Measurements from ENCODE around the gene PLOD2. TPM values are rescaled to one million over a fixed set of nuclear protein-coding genes. Genes with fewer than 3 reads are reported as not detected.

PLOD2 gene
- total and polyA plus RNA-seq, 2 donors (not counting 1 experiment from before 2014, with no cell fraction given), result not detected

GRCh38 chr3:146199762-146200161 is 38.8 kb upstream of the PLOD2 start:
- CTCF ChIA-PET, result interaction anchor here (1.1 to 1.3 kb wide), 2 partner anchors 10 to 376 kb away, joined by 3 to 10 read pairs; no protein-coding TSS in a partner anchor
- no peaks in the 10 kb centered on the region for H3K4me1 ChIP-seq (ENCODE audit: control insufficient read depth in 2 of 2, insufficient read depth in 2 of 2, low read length in 2 of 2)
- no peaks in the 10 kb centered on the region for H4K20me1 ChIP-seq (ENCODE audit: control insufficient read depth, insufficient read depth, low read length, poor library complexity, severe bottlenecking)
- POLR2A ChIA-PET, result no interaction called here
- TF ChIP-seq EZH2 (IDR thresholded peaks at IDR 0.05; ENCODE audit: borderline replicate concordance, insufficient read depth, low read depth, low read length, poor library complexity, severe bottlenecking) (no peak), CTCF (IDR thresholded peaks at IDR 0.05) (no peak)
- Mint-ChIP-seq H3K27ac (no peak overlapping the region), H3K4me3 (no peak overlapping the region), H3K9me3 (ENCODE audit: insufficient read depth) (no peaks in the 10 kb centered on the region), H3K4me1 (no peaks in the 10 kb centered on the region), H3K27me3 (no peaks in the 10 kb centered on the region)
- ATAC-seq (ENCODE audit: low read depth), result no peak
- no peak overlapping the region for H3K9ac ChIP-seq (ENCODE audit: low read length)
- H3K27me3 ChIP-seq (replicated peaks in 1 of 4; ENCODE audit: control extremely low read depth in 1 of 4, control insufficient read depth in 3 of 4, insufficient read depth in 4 of 4, low read length in 3 of 4), result no peaks in the 10 kb centered on the region
- no peaks in the 10 kb centered on the region for H3K79me2 ChIP-seq (ENCODE audit: control insufficient read depth, insufficient read depth, low read length)
- no peak overlapping the region for H2AFZ ChIP-seq (ENCODE audit: insufficient read depth, low read depth, low read length, poor library complexity, severe bottlenecking)
- WGBS (ENCODE audit: insufficient coverage), result 80% methylated on average over 1 of the region's 5 CpGs
- H3K27ac ChIP-seq (ENCODE audit: low read length in 2 of 2), result no peak overlapping the region
- no peak overlapping the region for H3K4me2 ChIP-seq (replicated peaks; ENCODE audit: low read depth, low read length, poor library complexity, severe bottlenecking)
- intact Hi-C loops (cut with micrococcal nuclease), result no loop called here
- no peaks in the 10 kb centered on the region for H3K9me3 ChIP-seq (ENCODE audit: control extremely low read depth in 1 of 3, control insufficient read depth in 2 of 3, insufficient read depth in 1 of 3, low read length in 2 of 3)
- H3K4me3 ChIP-seq (ENCODE audit: control extremely low read depth in 1 of 5, extremely low read depth in 1 of 5, insufficient read depth in 1 of 5, low read depth in 2 of 5, low read length in 4 of 5), result no peak overlapping the region
- DNase-seq, result no peak
- no peaks in the 10 kb centered on the region for H3K36me3 ChIP-seq (replicated peaks in 1 of 2; ENCODE audit: control extremely low read depth in 1 of 2, control insufficient read depth in 1 of 2, extremely low read depth in 1 of 2, insufficient read depth in 2 of 2, low read length in 1 of 2)

- H3K27me3 Mint-ChIP-seq, result no peaks in the 10 kb centered on the region
- TF ChIP-seq CTCF (IDR thresholded peaks at IDR 0.05) (no peak), EZH2 (IDR thresholded peaks at IDR 0.05; ENCODE audit: borderline replicate concordance, insufficient read depth, low read depth, low read length, poor library complexity, severe bottlenecking) (no peak)
- Histone ChIP-seq H3K27me3 (replicated peaks in 1 of 4; ENCODE audit: control extremely low read depth in 1 of 4, control insufficient read depth in 3 of 4, insufficient read depth in 4 of 4, low read length in 3 of 4) (no peaks in the 10 kb centered on the region), H3K9ac (ENCODE audit: low read length) (no peak overlapping the region), H3K79me2 (ENCODE audit: control insufficient read depth, insufficient read depth, low read length) (no peaks in the 10 kb centered on the region), H3K9me3 (ENCODE audit: control extremely low read depth in 1 of 3, control insufficient read depth in 2 of 3, insufficient read depth in 1 of 3, low read length in 2 of 3) (no peaks in the 10 kb centered on the region), H2AFZ (ENCODE audit: insufficient read depth, low read depth, low read length, poor library complexity, severe bottlenecking) (no peak overlapping the region), H3K36me3 (replicated peaks in 1 of 2; ENCODE audit: control extremely low read depth in 1 of 2, control insufficient read depth in 1 of 2, extremely low read depth in 1 of 2, insufficient read depth in 2 of 2, low read length in 1 of 2) (no peaks in the 10 kb centered on the region), H3K4me3 (ENCODE audit: control extremely low read depth in 1 of 5, extremely low read depth in 1 of 5, insufficient read depth in 1 of 5, low read depth in 2 of 5, low read length in 4 of 5) (no peak overlapping the region), H3K4me1 (ENCODE audit: control insufficient read depth in 2 of 2, insufficient read depth in 2 of 2, low read length in 2 of 2) (no peaks in the 10 kb centered on the region), H3K27ac (ENCODE audit: low read length in 2 of 2) (no peak overlapping the region), H3K4me2 (replicated peaks; ENCODE audit: low read depth, low read length, poor library complexity, severe bottlenecking) (no peak overlapping the region), H4K20me1 (ENCODE audit: control insufficient read depth, insufficient read depth, low read length, poor library complexity, severe bottlenecking) (no peaks in the 10 kb centered on the region)
- no peaks in the 10 kb centered on the region for H3K9me3 Mint-ChIP-seq (ENCODE audit: insufficient read depth)
- no peaks in the 10 kb centered on the region for H3K4me1 Mint-ChIP-seq
- intact Hi-C loops (cut with micrococcal nuclease), result no loop called here
- DNase-seq (no peak), ATAC-seq (ENCODE audit: low read depth) (no peak)
- CTCF ChIA-PET, result interaction anchor here (1.5 kb wide), 1 partner anchor 381 kb away, joined by 3 read pairs; no protein-coding TSS in a partner anchor
- WGBS (ENCODE audit: insufficient coverage), result no CpG with 5 or more reads among the region's 2 CpGs
- POLR2A ChIA-PET, result no interaction called here
- no peak overlapping the region for H3K27ac Mint-ChIP-seq
- no peak overlapping the region for H3K4me3 Mint-ChIP-seq
Observed at GRCh38 chr3:146196789-146197188, 35.8 kb upstream of the PLOD2 start.
